HK-2 (cell line): ENCODE data around the gene HOMEZ.
"Not testable (repeated sequence)": the region's sequence is repeated elsewhere in the genome, so short reads cannot be mapped to it uniquely, and the experiment has no call there.

Experiments used
- DNase-seq: peaks from one replicate; pipeline ENCODE4 v3.0.0-alpha.2; 2018; ENCODE audit not compliant: unreplicated experiment

HOMEZ gene

GRCh38 chr14:23281247-23281646 is 4.7 kb downstream of the HOMEZ start:
- no peak for DNase-seq

- not testable (repeated sequence) for DNase-seq
Observed at GRCh38 chr14:23277928-23278327, 8.0 kb downstream of the HOMEZ start.

GRCh38 chr14:23277189-23277588 is 8.7 kb downstream of the HOMEZ start:
- DNase-seq = no peak

GRCh38 chr14:23275412-23275811 is 10.5 kb downstream of the HOMEZ start:
- DNase-seq = peak; percentile 13

GRCh38 chr14:23269193-23269592 is 16.7 kb downstream of the HOMEZ start:
- DNase-seq = no peak

- DNase-seq = not testable (repeated sequence)
Observed at GRCh38 chr14:23260849-23261248, 25.1 kb downstream of the HOMEZ start.

- DNase-seq = no peak
Observed at GRCh38 chr14:23259426-23259825, 26.5 kb downstream of the HOMEZ start.

GRCh38 chr14:23258256-23258655 is 27.7 kb downstream of the HOMEZ start:
- DNase-seq = no peak

GRCh38 chr14:23252420-23253333 is 33.3 kb downstream of the HOMEZ start:
- no peak for DNase-seq

GRCh38 chr14:23252006-23252405 is 33.9 kb downstream of the HOMEZ start:
- DNase-seq = no peak

GRCh38 chr14:23249824-23250223 is 36.1 kb downstream of the HOMEZ start:
- no peak for DNase-seq

GRCh38 chr14:23248601-23249000 is 37.3 kb downstream of the HOMEZ start:
- no peak for DNase-seq

GRCh38 chr14:23245282-23245681 is 40.6 kb downstream of the HOMEZ start:
- DNase-seq = no peak

- DNase-seq = no peak
Observed at GRCh38 chr14:23243066-23243465, 42.9 kb downstream of the HOMEZ start.

GRCh38 chr14:23242076-23242475 is 43.9 kb downstream of the HOMEZ start:
- DNase-seq = no peak

GRCh38 chr14:23241061-23241715 is 44.7 kb downstream of the HOMEZ start:
- not testable (repeated sequence) for DNase-seq

GRCh38 chr14:23240661-23241060 is 45.3 kb downstream of the HOMEZ start:
- DNase-seq = no peak

- peak; percentile 83 for DNase-seq
Observed at GRCh38 chr14:23237772-23238594, 47.9 kb downstream of the HOMEZ start, which contains the start of gene RNF212B. RNF212B (plus strand) TSS chr14:23237936; CDS start chr14:23240346, 2,410 bp downstream.

- DNase-seq = not testable (repeated sequence)
Observed at GRCh38 chr14:23232241-23232808, 53.6 kb downstream of the HOMEZ start.

GRCh38 chr14:23228812-23229211 is 57.1 kb downstream of the HOMEZ start:
- DNase-seq = no peak

GRCh38 chr14:23227566-23227965 is 58.4 kb downstream of the HOMEZ start:
- no peak for DNase-seq

- not testable (repeated sequence) for DNase-seq
Observed at GRCh38 chr14:23224958-23225357, 61.0 kb downstream of the HOMEZ start.
